HCT116 (cell line): Measurements from ENCODE around the gene CD109. TPM values are rescaled to one million over a fixed set of nuclear protein-coding genes. Genes with fewer than 3 reads are reported as not detected.

ENCODE experiments used
- ATAC-seq: fragments of 200-7000 bp; cut with Tn5 transposase; 2 replicates; pipeline ENCODE4 v1.9.1; 2020; ENCODE audit warnings: mild to moderate bottlenecking, moderate library complexity
- BruUV-seq: library from RNA; stranded (reverse); fragments of 400-500 nt; replicated peaks from 2 replicates; lab custom pipeline; 2021; lab: Mats Ljungman, UMichigan
- CTCF ChIA-PET: fragments of 300-600 bp; sonication (Branson Sonifier 250); formaldehyde crosslinking; loops from one replicate; lab custom pipeline; 2021; ENCODE audit warnings: antibody characterized with exemption; lab: Charles Lee
- POLR2A ChIA-PET: fragments of 300-600, 350-600 bp; sonication (Branson Sonifier 250); formaldehyde crosslinking; loops from one replicate; lab custom pipeline; 2021; ENCODE audit warnings: antibody characterized with exemption; lab: Charles Lee
- RAD21 ChIA-PET, 2 experiments: fragments of 300-600 bp; sonication (Branson Sonifier 250); formaldehyde crosslinking; loops; one replicate each; lab custom pipeline; 2023; ENCODE audit warnings: low total read pairs in 2 of 2; ENCODE audit not compliant: uncharacterized antibody in 2 of 2, unreplicated experiment in 2 of 2, low non-redundant PET in 1 of 2; lab: Charles Lee
- DNase-seq: peaks from one replicate; pipeline ENCODE4 v3.0.0-alpha.2; 2010; ENCODE audit warnings: low read depth, low spot score
- H2AFZ ChIP-seq: fragments of 200-600 bp; shearing (Covaris generic), sonication (generic); 2 replicates; pipeline ENCODE4 v1.6.1; 2017; ENCODE audit warnings: low read depth, mixed run types, mixed read lengths, antibody characterized with exemption, low read length; ENCODE audit not compliant: poor library complexity, severe bottlenecking
- H3K27ac ChIP-seq: 2 replicates; pipeline ENCODE4 v1.5.1; 2012; ENCODE audit warnings: low read depth, low read length
- H3K27me3 ChIP-seq: fragments of 200-600 bp; sonication (generic); 2 replicates; pipeline ENCODE4 v1.6.1; 2016; ENCODE audit warnings: mixed run types, low read length, mixed read lengths; ENCODE audit not compliant: insufficient read depth
- H3K36me3 ChIP-seq, 2 experiments: fragments of 200-500 bp in 1 of 2; fragments of 200-600 bp in 1 of 2; sonication (Bioruptor generic) in 1 of 2; sonication (generic) in 1 of 2; 2 replicates each; pipeline versions ENCODE4 v1.5.1 to v1.6.1; 2014 to 2016; ENCODE audit warnings: low read length in 2 of 2, inconsistent platforms in 1 of 2, mixed read lengths in 1 of 2, mixed run types in 1 of 2; ENCODE audit not compliant: insufficient read depth in 2 of 2, control insufficient read depth in 1 of 2
- H3K4me1 ChIP-seq, 2 experiments: fragments of 200-600 bp in 1 of 2; sonication (generic) in 1 of 2; 2 replicates each; pipeline versions ENCODE4 v1.5.1 to v1.6.1; 2012 to 2017; ENCODE audit warnings: low read length in 2 of 2, inconsistent platforms in 1 of 2, mild to moderate bottlenecking in 1 of 2, mixed read lengths in 1 of 2, mixed run types in 1 of 2, moderate library complexity in 1 of 2; ENCODE audit not compliant: insufficient read depth in 2 of 2, control insufficient read depth in 1 of 2
- H3K4me2 ChIP-seq: fragments of 200-600 bp; sonication (generic); 2 replicates; pipeline ENCODE4 v1.6.1; 2017; ENCODE audit warnings: mixed run types, low read length, mixed read lengths
- H3K4me3 ChIP-seq, 2 experiments: fragments of 200-600 bp in 1 of 2; sonication (generic) in 1 of 2; replicated peaks in 1 of 2; 2 replicates each; pipeline ENCODE4 v1.5.1; 2011 to 2016; ENCODE audit warnings: low read length in 2 of 2, control low read depth in 1 of 2, low read depth in 1 of 2, mild to moderate bottlenecking in 1 of 2, mixed read lengths in 1 of 2, mixed run types in 1 of 2
- H3K79me2 ChIP-seq: fragments of 200-600 bp; sonication (generic); 2 replicates; pipeline ENCODE4 v1.6.1; 2017; ENCODE audit warnings: mild to moderate bottlenecking, mixed run types, low read length, moderate library complexity, mixed read lengths; ENCODE audit not compliant: insufficient read depth
- H3K9ac ChIP-seq: fragments of 200-600 bp; sonication (generic); 2 replicates; pipeline ENCODE4 v1.6.1; 2016; ENCODE audit warnings: low read length, mixed read lengths
- H3K9me2 ChIP-seq: fragments of 200-600 bp; sonication (generic), shearing (Covaris generic); 2 replicates; pipeline ENCODE4 v1.6.1; 2017; ENCODE audit warnings: mixed run types, mild to moderate bottlenecking, moderate library complexity; ENCODE audit not compliant: insufficient read depth
- H3K9me3 ChIP-seq, 2 experiments: fragments of 200-500 bp in 1 of 2; fragments of 200-600 bp in 1 of 2; sonication (Bioruptor generic) in 1 of 2; sonication (generic) in 1 of 2; 2 replicates each; pipeline ENCODE4 v1.6.1; 2014 to 2017; ENCODE audit warnings: low read length in 2 of 2, mixed read lengths in 2 of 2, inconsistent platforms in 1 of 2, low read depth in 1 of 2, mild to moderate bottlenecking in 1 of 2, mixed run types in 1 of 2, moderate library complexity in 1 of 2; ENCODE audit not compliant: control insufficient read depth in 1 of 2, insufficient read depth in 1 of 2
- H4K20me1 ChIP-seq: fragments of 200-600 bp; sonication (generic), shearing (Covaris generic); 2 replicates; pipeline ENCODE4 v1.6.1; 2017; ENCODE audit warnings: mixed run types, mild to moderate bottlenecking, moderate library complexity; ENCODE audit not compliant: insufficient read depth
- CBX3 ChIP-seq: IDR thresholded peaks from 2 replicates; pipeline ENCODE4 v1.6.1; 2012; ENCODE audit warnings: low read depth
- EGR1 ChIP-seq: IDR thresholded peaks from 2 replicates; pipeline ENCODE4 v1.6.1; 2012; ENCODE audit warnings: low read depth
- ELF1 ChIP-seq: IDR thresholded peaks from 2 replicates; pipeline ENCODE4 v1.6.1; 2012; ENCODE audit warnings: low read depth, borderline replicate concordance
- EZH2 ChIP-seq: fragments of 200-600 bp; sonication (generic); IDR thresholded peaks from 2 replicates; pipeline ENCODE4 v1.6.1; 2017; ENCODE audit warnings: antibody characterized with exemption, mixed run types
- JUND ChIP-seq: IDR thresholded peaks from 2 replicates; pipeline ENCODE4 v1.6.1; 2012
- POLR2A ChIP-seq: IDR thresholded peaks from 2 replicates; pipeline ENCODE4 v1.7.0; 2011; ENCODE audit warnings: borderline replicate concordance; ENCODE audit not compliant: insufficient read depth, insufficient read length; ENCODE audit errors: extremely low read depth
- POLR2AphosphoS5 ChIP-seq: IDR thresholded peaks from 2 replicates; pipeline ENCODE4 v1.6.1; 2011; ENCODE audit warnings: mild to moderate bottlenecking, low read depth, low read length, moderate library complexity
- RAD21 ChIP-seq: IDR thresholded peaks from 2 replicates; pipeline ENCODE4 v1.6.1; 2012; ENCODE audit warnings: low read depth, mild to moderate bottlenecking
- SRF ChIP-seq: IDR thresholded peaks from 2 replicates; pipeline ENCODE4 v1.6.1; 2012; ENCODE audit warnings: low read depth
- TCF7L2 ChIP-seq: IDR thresholded peaks from 2 replicates; pipeline ENCODE4 v1.7.0; 2011; ENCODE audit warnings: borderline replicate concordance, inconsistent platforms; ENCODE audit not compliant: insufficient read depth, insufficient read length; ENCODE audit errors: extremely low read depth
- YY1 ChIP-seq: IDR thresholded peaks from 2 replicates; pipeline ENCODE4 v1.6.1; 2011; ENCODE audit warnings: low read length, low read depth, moderate library complexity, mild to moderate bottlenecking; ENCODE audit not compliant: insufficient replicate concordance; ENCODE audit errors: extremely low read depth
- ZFX ChIP-seq: fragments of 450-650 bp; IDR thresholded peaks from 2 replicates; pipeline ENCODE4 v1.6.1; 2017
- ZNF274 ChIP-seq: fragments of 200-500 bp; sonication (Bioruptor generic); IDR thresholded peaks from 2 replicates; pipeline ENCODE4 v1.6.1; 2014; ENCODE audit warnings: mild to moderate bottlenecking, low read depth, low read length, inconsistent platforms
- intact Hi-C: fragments of 100-400 bp; cut with micrococcal nuclease; formaldehyde crosslinking; loops from 2 replicates; pipeline ENCODE4 v1.10.0; 2022
- total RNA-seq: library from RNA; stranded (reverse); gene quantifications from one replicate; pipeline ENCODE4 v1.2.1, GENCODE V29; 2021; ENCODE audit not compliant: unreplicated experiment
- TF ChIP-seq, protein P1 (sequence below): IDR thresholded peaks from 2 replicates; pipeline ENCODE4 v1.6.1; 2012
- TF ChIP-seq, protein P2 (sequence below): IDR thresholded peaks from 2 replicates; pipeline ENCODE4 v1.6.1; 2012; ENCODE audit warnings: low read depth
- TF ChIP-seq, protein P3 (sequence below), 3 experiments: fragments of 200-600 bp in 1 of 3; sonication (generic) in 1 of 3; IDR thresholded peaks in 2 of 3; conservative IDR thresholded peaks in 1 of 3; 2 replicates each; pipeline ENCODE4 v1.5.1; 2012 to 2017; ENCODE audit warnings: low read depth in 2 of 3, low read length in 2 of 3, antibody characterized with exemption in 1 of 3, borderline replicate concordance in 1 of 3, control low read depth in 1 of 3, mild to moderate bottlenecking in 1 of 3, mixed read lengths in 1 of 3, mixed run types in 1 of 3, moderate library complexity in 1 of 3; ENCODE audit not compliant: insufficient read depth in 1 of 3

CD109 gene
- total RNA-seq, 1 experiment from 2014 or later = 42.1 TPM

DNA sequence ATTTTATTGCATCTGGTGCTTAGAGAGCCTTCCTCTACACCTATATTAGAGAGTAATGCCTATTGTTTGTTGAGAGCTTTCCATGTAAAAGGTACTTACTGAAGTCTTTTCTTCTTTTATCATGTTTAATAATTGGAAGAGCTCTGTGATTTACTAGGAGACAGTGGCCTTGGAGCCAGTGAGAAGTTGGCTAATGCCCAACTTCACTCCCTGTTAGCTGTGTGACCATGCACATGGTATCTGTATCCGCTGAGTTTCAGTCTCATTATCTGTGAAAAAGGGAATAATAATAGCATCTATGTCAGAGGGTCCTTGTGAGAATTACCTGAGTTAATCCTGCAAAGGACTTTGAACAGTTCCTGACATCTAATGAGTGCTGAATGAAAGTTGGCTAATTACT, 105.0 kb downstream of the CD109 start:
- CTCF ChIA-PET = no interaction called here
- Histone ChIP-seq H3K9me3 (no peaks in the 10 kb centered on the region), H3K79me2 (no peaks in the 10 kb centered on the region), H3K27ac (no peak overlapping the region), H3K27me3 (no peaks in the 10 kb centered on the region), H3K36me3 (no peaks in the 10 kb centered on the region), H4K20me1 (no peaks in the 10 kb centered on the region), H3K4me3 (no peak overlapping the region), H3K4me2 (no peak overlapping the region), H3K4me1 (no peaks in the 10 kb centered on the region), H2AFZ (no peak overlapping the region), H3K9me2 (no peaks in the 10 kb centered on the region), H3K9ac (no peak overlapping the region)
- POLR2A ChIA-PET = no interaction called here
- ATAC-seq (no peak), DNase-seq (no peak)
- RAD21 ChIA-PET = no interaction called here
- intact Hi-C loops = loop anchor here (5.0 kb wide), 1 partner anchor 1406 kb away; the partner anchor contains the start of gene COL12A1
- no TSS peak for BruUV-seq
- TF ChIP-seq POLR2AphosphoS5 (no peak), EGR1 (no peak), YY1 (no peak), CBX3 (no peak), ZFX (no peak), ZNF274 (no peak), JUND (no peak), EZH2 (no peak), ELF1 (no peak), TCF7L2 (no peak), SRF (no peak), POLR2A (no peak), RAD21 (no peak)
- TF ChIP-seq, protein P1, sequence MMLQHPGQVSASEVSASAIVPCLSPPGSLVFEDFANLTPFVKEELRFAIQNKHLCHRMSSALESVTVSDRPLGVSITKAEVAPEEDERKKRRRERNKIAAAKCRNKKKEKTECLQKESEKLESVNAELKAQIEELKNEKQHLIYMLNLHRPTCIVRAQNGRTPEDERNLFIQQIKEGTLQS = no peak
- TF ChIP-seq, protein P2, sequence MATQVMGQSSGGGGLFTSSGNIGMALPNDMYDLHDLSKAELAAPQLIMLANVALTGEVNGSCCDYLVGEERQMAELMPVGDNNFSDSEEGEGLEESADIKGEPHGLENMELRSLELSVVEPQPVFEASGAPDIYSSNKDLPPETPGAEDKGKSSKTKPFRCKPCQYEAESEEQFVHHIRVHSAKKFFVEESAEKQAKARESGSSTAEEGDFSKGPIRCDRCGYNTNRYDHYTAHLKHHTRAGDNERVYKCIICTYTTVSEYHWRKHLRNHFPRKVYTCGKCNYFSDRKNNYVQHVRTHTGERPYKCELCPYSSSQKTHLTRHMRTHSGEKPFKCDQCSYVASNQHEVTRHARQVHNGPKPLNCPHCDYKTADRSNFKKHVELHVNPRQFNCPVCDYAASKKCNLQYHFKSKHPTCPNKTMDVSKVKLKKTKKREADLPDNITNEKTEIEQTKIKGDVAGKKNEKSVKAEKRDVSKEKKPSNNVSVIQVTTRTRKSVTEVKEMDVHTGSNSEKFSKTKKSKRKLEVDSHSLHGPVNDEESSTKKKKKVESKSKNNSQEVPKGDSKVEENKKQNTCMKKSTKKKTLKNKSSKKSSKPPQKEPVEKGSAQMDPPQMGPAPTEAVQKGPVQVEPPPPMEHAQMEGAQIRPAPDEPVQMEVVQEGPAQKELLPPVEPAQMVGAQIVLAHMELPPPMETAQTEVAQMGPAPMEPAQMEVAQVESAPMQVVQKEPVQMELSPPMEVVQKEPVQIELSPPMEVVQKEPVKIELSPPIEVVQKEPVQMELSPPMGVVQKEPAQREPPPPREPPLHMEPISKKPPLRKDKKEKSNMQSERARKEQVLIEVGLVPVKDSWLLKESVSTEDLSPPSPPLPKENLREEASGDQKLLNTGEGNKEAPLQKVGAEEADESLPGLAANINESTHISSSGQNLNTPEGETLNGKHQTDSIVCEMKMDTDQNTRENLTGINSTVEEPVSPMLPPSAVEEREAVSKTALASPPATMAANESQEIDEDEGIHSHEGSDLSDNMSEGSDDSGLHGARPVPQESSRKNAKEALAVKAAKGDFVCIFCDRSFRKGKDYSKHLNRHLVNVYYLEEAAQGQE = no peak
- TF ChIP-seq, protein P3, sequence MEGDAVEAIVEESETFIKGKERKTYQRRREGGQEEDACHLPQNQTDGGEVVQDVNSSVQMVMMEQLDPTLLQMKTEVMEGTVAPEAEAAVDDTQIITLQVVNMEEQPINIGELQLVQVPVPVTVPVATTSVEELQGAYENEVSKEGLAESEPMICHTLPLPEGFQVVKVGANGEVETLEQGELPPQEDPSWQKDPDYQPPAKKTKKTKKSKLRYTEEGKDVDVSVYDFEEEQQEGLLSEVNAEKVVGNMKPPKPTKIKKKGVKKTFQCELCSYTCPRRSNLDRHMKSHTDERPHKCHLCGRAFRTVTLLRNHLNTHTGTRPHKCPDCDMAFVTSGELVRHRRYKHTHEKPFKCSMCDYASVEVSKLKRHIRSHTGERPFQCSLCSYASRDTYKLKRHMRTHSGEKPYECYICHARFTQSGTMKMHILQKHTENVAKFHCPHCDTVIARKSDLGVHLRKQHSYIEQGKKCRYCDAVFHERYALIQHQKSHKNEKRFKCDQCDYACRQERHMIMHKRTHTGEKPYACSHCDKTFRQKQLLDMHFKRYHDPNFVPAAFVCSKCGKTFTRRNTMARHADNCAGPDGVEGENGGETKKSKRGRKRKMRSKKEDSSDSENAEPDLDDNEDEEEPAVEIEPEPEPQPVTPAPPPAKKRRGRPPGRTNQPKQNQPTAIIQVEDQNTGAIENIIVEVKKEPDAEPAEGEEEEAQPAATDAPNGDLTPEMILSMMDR (IDR thresholded peaks at IDR 0.05 in 2 of 3, conservative IDR thresholded peaks at IDR 0.05 in 1 of 3; ENCODE audit: borderline replicate concordance in 1 of 3, insufficient read depth in 1 of 3, low read depth in 2 of 3, low read length in 2 of 3) = no peak
